BLaER1 treated with 17β-estradiol and CSF1 and Interleukin-3, amounts not matched to agents 10 nM and 100 nM (cell line): ENCODE results near the gene LILRB3.
"Not testable (repeated sequence)": the region's sequence is repeated elsewhere in the genome, so short reads cannot be mapped to it uniquely, and the experiment has no call there.

Experiments used
- H3K27ac ChIP-seq, 11 experiments: shearing (Covaris generic); formaldehyde crosslinking; 2 replicates each; pipeline ENCODE4 v1.8.1; 2022
- H3K27me3 ChIP-seq, 11 experiments: shearing (Covaris generic); formaldehyde crosslinking; 2 replicates each; pipeline ENCODE4 v1.8.1; 2022
- H3K36me3 ChIP-seq, 11 experiments: shearing (Covaris generic); formaldehyde crosslinking; 2 replicates each; pipeline ENCODE4 v1.8.1; 2022
- H3K4me1 ChIP-seq, 10 experiments: shearing (Covaris generic); formaldehyde crosslinking; 2 replicates each; pipeline ENCODE4 v1.8.1; 2022
- H3K4me2 ChIP-seq, 11 experiments: shearing (Covaris generic); formaldehyde crosslinking; 2 replicates each; pipeline ENCODE4 v1.8.1; 2022
- H3K4me3 ChIP-seq, 10 experiments: shearing (Covaris generic); formaldehyde crosslinking; 2 replicates each; pipeline ENCODE4 v1.8.1; 2022
- H3K9ac ChIP-seq, 11 experiments: shearing (Covaris generic); formaldehyde crosslinking; 2 replicates each; pipeline ENCODE4 v1.8.1; 2022
- H3K9me3 ChIP-seq, 11 experiments: shearing (Covaris generic); formaldehyde crosslinking; replicated peaks in 1 of 11; 2 replicates each; pipeline ENCODE4 v1.8.1; 2022
- H4K20me1 ChIP-seq, 11 experiments: shearing (Covaris generic); formaldehyde crosslinking; 2 replicates each; pipeline ENCODE4 v1.8.1; 2022
- Cebpa-rat ChIP-seq, 11 experiments: shearing (Covaris generic); IDR thresholded peaks; 2 replicates each; pipeline ENCODE4 v1.8.1; 2022

LILRB3 gene

GRCh38 chr19:54209811-54210494 is 12.9 kb downstream of the LILRB3 start:
- H3K9me3 ChIP-seq, result peaks cover 0 to 12% (median 0%) of the 10 kb centered on the region in 11 experiments; a peak in 6 of 22 replicates
- peak overlapping the region; percentile 87 to 99 (median 94) for H3K4me2 ChIP-seq
- H3K4me1 ChIP-seq, result peaks cover 66 to 79% (median 70%) of the 10 kb centered on the region in 10 experiments
- peaks cover 0 to 95% (median 25%) of the 10 kb centered on the region in 11 experiments; a peak in 18 of 22 replicates for H4K20me1 ChIP-seq
- peak overlapping the region; percentile 94 to 100 (median 97) for H3K27ac ChIP-seq
- no peaks in the 10 kb centered on the region for H3K27me3 ChIP-seq
- H3K9ac ChIP-seq, result peak overlapping the region; percentile 90 to 97 (median 95)
- peaks cover 28 to 85% (median 76%) of the 10 kb centered on the region in 11 experiments for H3K36me3 ChIP-seq
- peak overlapping the region in 7 of 10 experiments; percentile 11 to 56 (median 42); a peak in 10 of 20 replicates for H3K4me3 ChIP-seq
- TF ChIP-seq Cebpa-rat (IDR thresholded peaks at IDR 0.05), result no peak

GRCh38 chr19:54209058-54209810 is 13.6 kb downstream of the LILRB3 start:
- Histone ChIP-seq H3K9me3 (peaks cover 0 to 9% (median 0%) of the 10 kb centered on the region in 11 experiments; a peak in 3 of 22 replicates), H3K4me3 (peak overlapping the region in 9 of 10 experiments; percentile 1 to 56 (median 40); a peak in 12 of 20 replicates), H4K20me1 (peaks cover 0 to 100% (median 32%) of the 10 kb centered on the region in 11 experiments; a peak in 18 of 22 replicates), H3K9ac (peak overlapping the region; percentile 90 to 97 (median 95)), H3K4me1 (peaks cover 73 to 86% (median 76%) of the 10 kb centered on the region in 10 experiments), H3K27me3 (no peaks in the 10 kb centered on the region), H3K4me2 (peak overlapping the region; percentile 87 to 99 (median 94)), H3K27ac (peak overlapping the region; percentile 94 to 100 (median 97)), H3K36me3 (peaks cover 36 to 89% (median 79%) of the 10 kb centered on the region in 11 experiments)
- TF ChIP-seq Cebpa-rat (IDR thresholded peaks at IDR 0.05), result no peak

GRCh38 chr19:54208784-54209057 is 14.1 kb downstream of the LILRB3 start:
- peak overlapping the region; percentile 87 to 99 (median 94) for H3K4me2 ChIP-seq
- peaks cover 74 to 91% (median 81%) of the 10 kb centered on the region in 10 experiments for H3K4me1 ChIP-seq
- H3K4me3 ChIP-seq, result peak overlapping the region in 9 of 10 experiments; percentile 1 to 56 (median 40); a peak in 14 of 20 replicates
- peaks cover 0 to 8% (median 0%) of the 10 kb centered on the region in 11 experiments; a peak in 3 of 22 replicates for H3K9me3 ChIP-seq
- peaks cover 41 to 90% (median 82%) of the 10 kb centered on the region in 11 experiments for H3K36me3 ChIP-seq
- H3K9ac ChIP-seq, result peak overlapping the region; percentile 90 to 97 (median 95)
- H3K27me3 ChIP-seq, result no peaks in the 10 kb centered on the region
- H3K27ac ChIP-seq, result peak overlapping the region; percentile 94 to 100 (median 97)
- no peak for TF ChIP-seq Cebpa-rat (IDR thresholded peaks at IDR 0.05)
- peaks cover 4 to 100% (median 37%) of the 10 kb centered on the region in 11 experiments; a peak in 20 of 22 replicates for H4K20me1 ChIP-seq

- H3K4me3 ChIP-seq, result peak overlapping the region; percentile 25 to 98 (median 93); a peak in 18 of 20 replicates
- H3K9ac ChIP-seq, result peak overlapping the region; percentile 91 to 99 (median 97)
- H3K27me3 ChIP-seq, result no peaks in the 10 kb centered on the region
- peak overlapping the region; percentile 87 to 99 (median 97) for H3K4me2 ChIP-seq
- peaks cover 74 to 96% (median 87%) of the 10 kb centered on the region in 10 experiments for H3K4me1 ChIP-seq
- H3K27ac ChIP-seq, result peak overlapping the region; percentile 94 to 100 (median 97)
- TF ChIP-seq Cebpa-rat (IDR thresholded peaks at IDR 0.05), result peak; percentile 97 to 100 (median 99)
- H3K9me3 ChIP-seq, result peaks cover 0 to 4% (median 0%) of the 10 kb centered on the region in 11 experiments; a peak in 1 of 22 replicates
- peaks cover 9 to 100% (median 43%) of the 10 kb centered on the region in 11 experiments; a peak in 21 of 22 replicates for H4K20me1 ChIP-seq
- H3K36me3 ChIP-seq, result peaks cover 46 to 90% (median 82%) of the 10 kb centered on the region in 11 experiments
These were observed 14.6 kb downstream of the LILRB3 start for GRCh38 chr19:54207983-54208783.

GRCh38 chr19:54207676-54207982 is 15.2 kb downstream of the LILRB3 start:
- H3K9ac ChIP-seq, result peak overlapping the region; percentile 91 to 99 (median 97)
- peaks cover 14 to 100% (median 48%) of the 10 kb centered on the region in 11 experiments; a peak in 21 of 22 replicates for H4K20me1 ChIP-seq
- peak overlapping the region; percentile 94 to 100 (median 97) for H3K27ac ChIP-seq
- peaks cover 74 to 97% (median 91%) of the 10 kb centered on the region in 10 experiments for H3K4me1 ChIP-seq
- TF ChIP-seq Cebpa-rat (IDR thresholded peaks at IDR 0.05), result no peak
- 0 out of 22 replicates have a peak, but pooled peaks cover 0 to 1% (median 0%) of the 10 kb centered on the region in 11 experiments for H3K9me3 ChIP-seq
- H3K4me3 ChIP-seq, result peak overlapping the region; percentile 25 to 98 (median 93); a peak in 19 of 20 replicates
- H3K4me2 ChIP-seq, result peak overlapping the region; percentile 87 to 99 (median 97)
- peaks cover 52 to 90% (median 82%) of the 10 kb centered on the region in 11 experiments for H3K36me3 ChIP-seq
- H3K27me3 ChIP-seq, result no peaks in the 10 kb centered on the region

GRCh38 chr19:54207193-54207592 is 15.6 kb downstream of the LILRB3 start:
- Histone ChIP-seq H3K4me3 (peak overlapping the region; percentile 30 to 98 (median 93); a peak in 18 of 20 replicates), H3K4me1 (peaks cover 72 to 97% (median 94%) of the 10 kb centered on the region in 10 experiments), H3K27ac (peak overlapping the region; percentile 94 to 100 (median 97)), H3K9ac (peak overlapping the region; percentile 91 to 99 (median 97)), H3K36me3 (peaks cover 56 to 90% (median 82%) of the 10 kb centered on the region in 11 experiments), H3K4me2 (peak overlapping the region; percentile 87 to 99 (median 97)), H4K20me1 (peaks cover 19 to 100% (median 53%) of the 10 kb centered on the region in 11 experiments; a peak in 21 of 22 replicates)
- not testable (repeated sequence) for H3K27me3 ChIP-seq, H3K9me3 ChIP-seq

- Histone ChIP-seq H3K27ac (peak overlapping the region; percentile 94 to 100 (median 97)), H3K4me2 (peak overlapping the region; percentile 87 to 99 (median 97)), H3K9me3 (no peaks in the 10 kb centered on the region), H3K4me3 (peak overlapping the region; percentile 30 to 98 (median 93); a peak in 19 of 20 replicates), H3K4me1 (peaks cover 68 to 99% (median 95%) of the 10 kb centered on the region in 10 experiments), H3K27me3 (no peaks in the 10 kb centered on the region), H3K36me3 (peaks cover 60 to 90% (median 82%) of the 10 kb centered on the region in 11 experiments), H4K20me1 (peaks cover 23 to 100% (median 56%) of the 10 kb centered on the region in 11 experiments; a peak in 21 of 22 replicates), H3K9ac (peak overlapping the region; percentile 91 to 99 (median 97))
- TF ChIP-seq Cebpa-rat (IDR thresholded peaks at IDR 0.05), result no peak
These were observed 16.0 kb downstream of the LILRB3 start for GRCh38 chr19:54206831-54207177.
